H7 (cell line): ENCODE data around the gene ANAPC1. TPM values are rescaled to one million over a fixed set of nuclear protein-coding genes. Genes with fewer than 3 reads are reported as not detected.
"Not testable (repeated sequence)": the region's sequence is repeated elsewhere in the genome, so short reads cannot be mapped to it uniquely, and the experiment has no call there.

Experiments
- DNase-seq: peaks from one replicate; pipeline ENCODE4 v3.0.0; 2012
- H3K27me3 ChIP-seq: 2 replicates; pipeline ENCODE4 v1.6.0; 2011; ENCODE audit warnings: mild to moderate bottlenecking, low read length; ENCODE audit not compliant: control insufficient read depth, insufficient read depth
- H3K36me3 ChIP-seq: replicated peaks from 2 replicates; pipeline ENCODE4 v1.5.1; 2011; ENCODE audit warnings: low read length; ENCODE audit not compliant: control insufficient read depth, insufficient read depth
- H3K4me3 ChIP-seq: 2 replicates; pipeline ENCODE4 v1.5.1; 2011; ENCODE audit warnings: low read depth, mild to moderate bottlenecking, control low read depth, low read length, moderate library complexity; ENCODE audit not compliant: insufficient read depth
- total RNA-seq: library from RNA; depleted of rRNA; stranded (reverse); fragments of >200 nt; shearing (Covaris generic); gene quantifications from 2 replicates; pipeline ENCODE4 v1.2.3, GENCODE V29; 2014

ANAPC1 gene
- total RNA-seq, 1 experiment from 2014 or later, result 76.0 TPM

DNA sequence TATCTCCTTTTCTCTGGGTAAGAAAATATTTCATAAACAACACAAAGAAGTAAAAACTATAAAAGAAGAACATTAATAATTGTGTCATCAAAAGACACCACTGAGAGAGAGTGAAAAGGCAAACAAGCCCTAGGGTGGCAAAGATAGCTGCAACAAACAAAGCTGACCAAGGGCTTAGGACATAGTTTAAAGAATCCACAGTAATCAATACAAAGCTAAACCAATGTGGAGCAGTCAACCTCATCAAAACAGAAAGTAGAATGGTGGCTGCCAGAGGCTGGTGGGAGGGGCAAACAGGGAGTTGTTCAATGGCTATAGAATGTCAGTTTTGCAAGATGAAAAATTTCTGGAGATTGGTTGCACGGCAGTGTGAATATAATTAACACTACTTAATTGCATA lies 93.4 kb downstream of the ANAPC1 start:
- H3K36me3 ChIP-seq, H3K27me3 ChIP-seq, DNase-seq, H3K4me3 ChIP-seq: not testable (repeated sequence)

GRCh38 chr2:111784081-111784480 lies 99.9 kb downstream of the ANAPC1 start:
- not testable (repeated sequence) for DNase-seq, H3K4me3 ChIP-seq, H3K27me3 ChIP-seq, H3K36me3 ChIP-seq

DNA sequence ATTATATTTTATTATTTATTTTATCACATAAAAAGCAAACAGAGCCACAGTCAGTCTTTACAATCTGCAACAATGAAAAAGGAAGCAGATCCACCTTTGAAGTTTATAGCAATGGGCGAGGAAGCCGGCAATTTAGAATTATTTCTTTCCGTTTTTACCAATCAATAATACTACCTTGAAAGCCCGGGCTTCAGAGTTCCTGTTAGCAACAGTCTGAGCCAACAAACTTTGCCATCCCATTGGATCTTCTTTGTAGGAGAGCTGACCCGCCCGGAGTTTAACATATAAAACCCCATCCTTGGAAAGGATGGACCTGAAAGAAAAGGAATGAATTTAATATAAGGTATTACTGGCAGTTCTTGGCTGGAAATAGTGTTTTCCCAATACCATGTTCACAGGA lies 101.8 kb downstream of the ANAPC1 start:
- not testable (repeated sequence) for H3K36me3 ChIP-seq, DNase-seq, H3K27me3 ChIP-seq, H3K4me3 ChIP-seq

DNA sequence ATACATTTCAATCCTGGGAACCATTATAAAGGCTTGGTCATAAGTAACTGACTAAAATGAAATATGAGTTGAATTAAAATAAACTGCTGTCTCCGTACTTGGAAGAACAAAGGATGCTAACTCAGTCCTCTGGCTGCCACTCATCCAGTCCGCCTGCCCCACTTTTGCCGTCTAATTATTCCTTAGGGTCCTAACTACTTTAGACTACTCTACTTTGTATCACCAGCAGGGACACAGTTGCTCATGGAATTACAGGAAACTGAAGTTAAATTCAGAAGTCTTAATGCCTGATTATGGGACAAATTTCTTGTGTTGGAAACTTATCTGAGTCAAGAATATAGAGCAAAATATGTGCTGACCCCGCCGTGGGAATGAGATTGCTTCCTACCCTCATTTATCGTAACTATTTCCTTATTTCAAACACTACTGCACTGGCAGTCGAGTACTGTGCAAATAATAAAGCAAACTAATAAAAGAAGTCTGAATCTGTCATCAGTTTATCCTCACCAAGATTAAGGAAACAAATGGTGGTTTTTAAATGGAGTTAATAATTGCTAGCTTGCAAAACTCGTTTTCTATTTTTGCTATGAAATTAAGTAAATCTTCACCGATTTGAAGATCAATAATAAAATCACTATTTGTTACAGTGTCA lies 102.4 kb downstream of the ANAPC1 start:
- not testable (repeated sequence) for DNase-seq, H3K36me3 ChIP-seq, H3K27me3 ChIP-seq, H3K4me3 ChIP-seq

DNA sequence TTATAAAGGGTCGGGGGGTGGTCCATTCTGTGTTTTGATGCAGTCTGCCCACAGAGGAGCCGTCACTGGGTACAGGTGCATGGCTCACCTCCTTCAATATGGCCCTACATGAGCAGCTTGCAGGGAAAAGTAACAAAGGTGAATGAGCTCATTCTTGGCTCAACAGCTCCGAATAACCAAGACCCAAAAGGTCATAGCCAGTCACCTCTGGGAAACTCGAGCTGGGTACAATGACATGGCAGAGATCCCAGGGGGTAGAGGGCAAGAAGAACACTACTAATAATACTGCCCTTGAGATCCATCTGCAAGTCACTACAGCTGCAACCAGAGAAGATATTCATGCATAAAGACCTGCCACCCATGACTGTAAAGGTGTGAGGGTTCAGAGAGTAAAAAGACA lies 106.8 kb downstream of the ANAPC1 start:
- not testable (repeated sequence) for H3K4me3 ChIP-seq, H3K27me3 ChIP-seq, DNase-seq, H3K36me3 ChIP-seq

DNA sequence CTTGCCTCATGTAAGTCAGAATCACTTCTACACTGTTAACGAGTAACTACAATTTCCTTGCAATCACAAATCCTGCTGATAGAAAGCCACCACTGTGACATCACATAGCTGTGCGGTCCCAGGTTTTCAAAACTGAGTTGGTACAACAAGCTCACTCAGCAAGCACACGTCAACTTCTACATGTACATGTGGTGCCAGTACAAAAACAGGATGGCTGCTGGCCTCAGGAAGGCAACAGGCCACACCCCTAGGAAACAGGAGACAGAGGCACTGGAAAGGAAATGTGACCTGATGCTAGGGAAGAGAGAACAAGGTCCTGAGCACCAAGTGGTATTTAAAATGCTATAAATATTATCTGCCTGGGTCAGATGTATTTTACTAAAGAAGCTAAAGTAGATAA lies 107.7 kb downstream of the ANAPC1 start:
- H3K27me3 ChIP-seq, DNase-seq, H3K4me3 ChIP-seq, H3K36me3 ChIP-seq: not testable (repeated sequence)

DNA sequence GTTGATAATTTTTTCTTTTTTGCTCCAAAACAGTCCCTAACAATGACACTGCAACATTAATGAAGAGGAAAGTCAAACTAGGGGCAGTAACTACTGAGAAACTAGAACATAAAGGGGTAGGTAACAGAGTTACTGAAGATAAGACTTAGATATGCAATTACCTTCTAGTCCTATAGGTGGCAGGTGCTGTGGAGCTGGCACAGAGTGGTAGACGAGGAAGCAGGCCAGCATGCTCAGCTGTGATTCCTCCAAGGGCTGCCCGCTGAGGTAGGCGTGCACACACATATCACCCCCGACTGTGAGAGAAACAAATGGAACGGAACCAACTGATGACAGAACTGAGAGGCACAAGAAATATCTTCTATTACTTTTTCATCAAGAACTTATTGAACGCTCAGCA lies 111.8 kb downstream of the ANAPC1 start:
- H3K4me3 ChIP-seq, H3K36me3 ChIP-seq, H3K27me3 ChIP-seq, DNase-seq: not testable (repeated sequence)

DNA sequence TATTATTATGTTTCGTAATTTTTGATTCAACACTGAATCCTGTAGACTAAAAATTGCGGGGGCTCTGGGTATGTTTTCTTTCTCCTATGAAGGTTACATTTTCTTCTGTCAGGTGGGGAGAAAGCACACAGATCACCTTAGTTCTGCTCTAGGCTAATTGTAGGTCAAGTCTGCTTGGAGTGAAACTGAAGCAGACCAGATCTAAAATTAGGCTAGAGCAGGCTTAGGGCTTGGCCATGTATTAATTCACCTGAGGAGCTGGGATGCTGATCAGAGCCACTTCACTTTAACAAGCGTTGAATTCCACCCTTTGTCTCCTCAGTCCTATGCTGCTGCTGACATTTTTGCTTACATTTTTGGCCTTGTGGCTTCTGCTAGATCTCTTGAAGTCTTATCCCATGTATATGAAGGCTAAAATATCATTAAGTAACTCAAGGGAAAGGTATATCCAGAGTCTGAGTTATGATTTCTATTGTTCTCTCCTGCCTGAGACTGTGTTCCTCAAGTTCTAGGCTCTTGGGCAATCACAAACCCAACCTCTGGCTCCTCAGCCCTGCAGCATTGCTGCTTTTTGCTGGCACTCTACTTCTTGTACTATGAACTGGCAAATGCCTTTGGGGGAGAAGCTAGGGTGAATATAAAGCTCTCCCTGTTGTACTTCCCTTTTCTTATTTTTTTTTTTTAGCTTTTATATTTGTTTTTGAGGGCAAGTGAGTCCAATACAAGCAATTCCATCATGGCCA lies 112.9 kb downstream of the ANAPC1 start:
- not testable (repeated sequence) for H3K27me3 ChIP-seq, H3K36me3 ChIP-seq, H3K4me3 ChIP-seq, DNase-seq

DNA sequence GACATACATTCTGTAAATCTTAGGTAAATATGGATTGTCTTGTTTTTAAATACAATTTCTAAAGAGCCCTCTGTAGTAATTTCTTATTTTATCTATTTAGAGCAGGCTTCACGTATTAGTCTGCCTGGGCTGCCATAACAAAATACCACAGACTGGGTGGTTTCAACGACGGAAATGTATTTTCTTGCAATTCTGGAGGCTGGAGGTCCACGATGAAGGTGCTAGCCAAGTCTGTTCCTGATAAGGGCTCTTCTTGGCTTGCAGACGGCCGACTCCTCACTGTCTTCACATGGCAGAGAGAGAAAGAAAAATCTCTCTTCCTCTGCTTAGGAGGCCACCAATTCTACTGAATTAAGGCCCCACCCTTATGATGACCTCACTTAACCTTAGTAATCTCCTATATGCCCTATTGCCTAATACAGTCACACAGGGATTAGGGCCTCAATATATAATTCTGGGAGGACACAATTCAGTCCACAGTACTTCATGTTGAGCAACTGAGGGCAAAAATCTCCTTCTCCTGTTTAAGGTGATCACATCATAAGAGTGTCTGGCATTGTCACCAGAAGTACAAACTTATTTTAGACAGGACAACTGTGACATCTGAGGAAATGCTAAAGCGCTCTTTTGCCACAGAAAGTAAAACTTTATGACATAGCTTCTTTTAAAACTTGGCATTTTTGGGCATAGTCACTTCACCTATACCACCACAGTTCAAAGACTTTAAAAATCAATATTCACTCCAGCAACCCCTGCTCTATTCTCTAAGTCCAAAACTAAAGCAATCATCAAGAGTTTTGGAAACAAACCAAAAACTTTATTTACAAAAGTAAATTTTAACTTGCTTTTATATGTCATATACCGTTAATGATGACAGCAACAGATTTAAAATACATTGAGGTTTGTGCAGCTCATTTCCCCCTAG lies 115.5 kb downstream of the ANAPC1 start:
- not testable (repeated sequence) for H3K27me3 ChIP-seq, H3K36me3 ChIP-seq, DNase-seq, H3K4me3 ChIP-seq

DNA sequence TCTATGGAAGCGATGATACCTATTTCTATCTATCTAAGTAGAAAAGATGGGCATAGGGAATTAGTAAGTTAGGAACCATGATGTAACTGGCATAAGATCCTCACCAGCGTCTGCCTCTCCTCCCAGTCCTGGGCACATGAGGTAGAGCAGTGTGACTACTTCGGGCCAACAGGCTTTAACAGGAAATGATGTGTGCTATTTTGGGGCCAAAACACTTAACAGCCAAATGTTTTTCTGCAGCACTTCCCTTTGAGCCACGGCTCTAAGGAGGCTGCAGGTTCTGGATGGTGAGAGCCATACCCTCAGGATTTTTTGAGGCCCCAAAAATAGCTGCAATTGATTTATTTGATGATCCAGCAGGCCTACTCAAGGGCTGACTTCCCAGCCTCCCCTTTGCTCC lies 116.9 kb downstream of the ANAPC1 start:
- H3K27me3 ChIP-seq, H3K36me3 ChIP-seq, DNase-seq, H3K4me3 ChIP-seq: not testable (repeated sequence)

GRCh38 chr2:111766295-111766694 lies 117.7 kb downstream of the ANAPC1 start:
- H3K4me3 ChIP-seq, H3K27me3 ChIP-seq, DNase-seq, H3K36me3 ChIP-seq: not testable (repeated sequence)

DNA sequence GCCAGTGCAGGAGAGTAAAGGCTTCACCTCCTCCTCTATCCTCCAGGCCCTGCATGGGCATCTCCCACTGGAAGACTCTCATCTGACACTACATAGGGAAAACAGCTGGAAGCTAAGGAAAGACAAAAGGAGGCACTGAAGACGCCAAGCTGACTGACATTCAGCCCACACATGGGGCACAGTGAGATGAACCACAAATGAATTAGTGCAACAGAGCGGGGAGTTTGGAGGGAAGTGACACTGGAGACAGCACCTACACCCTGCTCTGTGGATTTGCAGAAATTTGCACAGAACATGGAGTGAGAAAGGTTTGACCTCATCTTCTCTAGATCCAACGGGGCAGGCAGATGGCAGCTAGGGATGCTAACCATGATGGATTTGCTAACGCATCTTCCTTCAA lies 119.8 kb downstream of the ANAPC1 start:
- not testable (repeated sequence) for DNase-seq, H3K36me3 ChIP-seq, H3K27me3 ChIP-seq, H3K4me3 ChIP-seq

GRCh38 chr2:111760697-111761284 lies 123.2 kb downstream of the ANAPC1 start:
- not testable (repeated sequence) for H3K27me3 ChIP-seq, H3K4me3 ChIP-seq, DNase-seq, H3K36me3 ChIP-seq

- not testable (repeated sequence) for DNase-seq
Observed at GRCh38 chr2:111752533-111752932, 131.5 kb downstream of the ANAPC1 start.

More at GRCh38 chr2:111752533-111752932, 131.5 kb downstream of the ANAPC1 start:
- not testable (repeated sequence) for H3K27me3 ChIP-seq, H3K36me3 ChIP-seq, H3K4me3 ChIP-seq
